Measurements from ENCODE around the gene MAPK14. TPM values are rescaled to one million over a fixed set of nuclear protein-coding genes. Genes with fewer than 3 reads are reported as not detected.

MAPK14 gene
- total and polyA plus RNA-seq, 9 of the 15 experiments (the other 6 are each of a cell fraction or from before 2014, with no cell fraction given): 8.8 to 62.7 (median 35.5) TPM

- no peak for TF ChIP-seq SIRT6 (IDR thresholded peaks at IDR 0.05; ENCODE audit: low read depth, low read length)
- TF ChIP-seq NFXL1 (CRISPR knock-in tag; IDR thresholded peaks at IDR 0.05): no peak
- TF ChIP-seq MAFG (tag; conservative IDR thresholded peaks at IDR 0.05): peak; percentile 47; the same call in 1 of the 2 replicates
- no peak for TF ChIP-seq TRIM28 (IDR thresholded peaks at IDR 0.05)
- no peak for TF ChIP-seq ZC3H4 (CRISPR knock-in tag; IDR thresholded peaks at IDR 0.05; ENCODE audit: borderline replicate concordance)
- TF ChIP-seq FOXK2 (conservative IDR thresholded peaks at IDR 0.05 in 1 of 2, IDR thresholded peaks at IDR 0.05 in 1 of 2; ENCODE audit: low read depth in 2 of 2): no peak
- TF ChIP-seq RFX1 (IDR thresholded peaks at IDR 0.05): no peak
- TF ChIP-seq OTX1 (CRISPR knock-in tag; IDR thresholded peaks at IDR 0.05): no peak
- TF ChIP-seq ZKSCAN8 (CRISPR knock-in tag; IDR thresholded peaks at IDR 0.05): no peak
- no peak for TF ChIP-seq ZBTB33 (CRISPR knock-in tag; IDR thresholded peaks at IDR 0.05)
- no peak for TF ChIP-seq DLX4 (CRISPR knock-in tag; IDR thresholded peaks at IDR 0.05)
- TF ChIP-seq NCOA2 (IDR thresholded peaks at IDR 0.05; ENCODE audit: partially characterized antibody in 2 of 2): no peak
- no peak for TF ChIP-seq RBM25 (IDR thresholded peaks at IDR 0.05; ENCODE audit: low read depth, low read length, severe bottlenecking)
- no peak for TF ChIP-seq POLR2AphosphoS5 (IDR thresholded peaks at IDR 0.05; ENCODE audit: control insufficient read depth, insufficient read depth, low read depth, low read length)
- TF ChIP-seq ZEB2 (IDR thresholded peaks at IDR 0.05): peak; percentile 68; the same call in 1 of the 2 replicates
- no peak for TF ChIP-seq ZNF318 (IDR thresholded peaks at IDR 0.05; ENCODE audit: borderline replicate concordance in 1 of 2, low read depth in 1 of 2)
- TF ChIP-seq ZNF436 (CRISPR knock-in tag; IDR thresholded peaks at IDR 0.05): no peak
- TF ChIP-seq ZNF589 (CRISPR knock-in tag; IDR thresholded peaks at IDR 0.05; ENCODE audit: low read depth): peak; percentile 88; the same call in 1 of the 2 replicates
- TF ChIP-seq ZNF3 (CRISPR knock-in tag; IDR thresholded peaks at IDR 0.05): no peak
Observed at GRCh38 chr6:36127462-36128016, 99.9 kb downstream of the MAPK14 start (continued).
